ENCODE results near the gene RRP8.

Gene RRP8

GRCh38 chr11:6571434-6572008, 31.9 kb downstream of the RRP8 start:
- TF ChIP-seq CREB1 (IDR thresholded peaks at IDR 0.05; ENCODE audit: low read depth) (no peak), USF1 (IDR thresholded peaks at IDR 0.05) (no peak), NFIC (IDR thresholded peaks at IDR 0.05) (no peak), TEAD4 (IDR thresholded peaks at IDR 0.05) (no peak), FOXM1 (IDR thresholded peaks at IDR 0.05; ENCODE audit: borderline replicate concordance, low read depth) (no peak), CEBPB (IDR thresholded peaks at IDR 0.05) (no peak), ZBTB7A (IDR thresholded peaks at IDR 0.05; ENCODE audit: low read depth) (no peak), EP300 (IDR thresholded peaks at IDR 0.05; ENCODE audit: borderline replicate concordance) (no peak), TAF1 (IDR thresholded peaks at IDR 0.05; ENCODE audit: low read depth) (no peak)

GRCh38 chr11:6570691-6571427, 32.6 kb downstream of the RRP8 start:
- TF ChIP-seq TEAD4 (IDR thresholded peaks at IDR 0.05): no peak
- TF ChIP-seq CREB1 (IDR thresholded peaks at IDR 0.05; ENCODE audit: low read depth): no peak
- no peak for TF ChIP-seq TCF12 (IDR thresholded peaks at IDR 0.05; ENCODE audit: low read depth)
- TF ChIP-seq YY1 (IDR thresholded peaks at IDR 0.05; ENCODE audit: low read depth): no peak

GRCh38 chr11:6569706-6570105, 33.7 kb downstream of the RRP8 start:
- no peak for TF ChIP-seq YY1 (IDR thresholded peaks at IDR 0.05; ENCODE audit: low read depth)
- no peak for TF ChIP-seq TCF12 (IDR thresholded peaks at IDR 0.05; ENCODE audit: low read depth)
- no peak for TF ChIP-seq CREB1 (IDR thresholded peaks at IDR 0.05; ENCODE audit: low read depth)
- TF ChIP-seq RAD21 (IDR thresholded peaks at IDR 0.05; ENCODE audit: low read depth): no peak
- no peak for TF ChIP-seq NFIC (IDR thresholded peaks at IDR 0.05)
- no peak for TF ChIP-seq MAX (IDR thresholded peaks at IDR 0.05)
- TF ChIP-seq USF1 (IDR thresholded peaks at IDR 0.05): no peak
- TF ChIP-seq REST (IDR thresholded peaks at IDR 0.05; ENCODE audit: low read depth): no peak
- TF ChIP-seq EGR1 (IDR thresholded peaks at IDR 0.05): no peak
- TF ChIP-seq CEBPB (IDR thresholded peaks at IDR 0.05): no peak
- no peak for TF ChIP-seq EP300 (IDR thresholded peaks at IDR 0.05; ENCODE audit: borderline replicate concordance)
- no peak for TF ChIP-seq FOXM1 (IDR thresholded peaks at IDR 0.05; ENCODE audit: borderline replicate concordance, low read depth)
- TF ChIP-seq ZBTB7A (IDR thresholded peaks at IDR 0.05; ENCODE audit: low read depth): no peak
- no peak for TF ChIP-seq TEAD4 (IDR thresholded peaks at IDR 0.05)
- no peak for TF ChIP-seq TAF1 (IDR thresholded peaks at IDR 0.05; ENCODE audit: low read depth)

GRCh38 chr11:6568191-6568918, 35.1 kb downstream of the RRP8 start:
- TF ChIP-seq RAD21 (IDR thresholded peaks at IDR 0.05; ENCODE audit: low read depth) (no peak; the same call in 1 of the 2 replicates), YY1 (IDR thresholded peaks at IDR 0.05; ENCODE audit: low read depth) (no peak), TCF12 (IDR thresholded peaks at IDR 0.05; ENCODE audit: low read depth) (peak; percentile 69; the same call in 1 of the 2 replicates), MAX (IDR thresholded peaks at IDR 0.05) (peak; percentile 63), CEBPB (IDR thresholded peaks at IDR 0.05) (no peak), TEAD4 (IDR thresholded peaks at IDR 0.05) (0 out of 2 replicates have a peak, but pooled peaks have one; percentile 16), CREB1 (IDR thresholded peaks at IDR 0.05; ENCODE audit: low read depth) (no peak), TAF1 (IDR thresholded peaks at IDR 0.05; ENCODE audit: low read depth) (no peak), ZBTB7A (IDR thresholded peaks at IDR 0.05; ENCODE audit: low read depth) (no peak), EGR1 (IDR thresholded peaks at IDR 0.05) (no peak), REST (IDR thresholded peaks at IDR 0.05; ENCODE audit: low read depth) (no peak), FOXM1 (IDR thresholded peaks at IDR 0.05; ENCODE audit: borderline replicate concordance, low read depth) (no peak), NFIC (IDR thresholded peaks at IDR 0.05) (peak; percentile 97), USF1 (IDR thresholded peaks at IDR 0.05) (no peak), EP300 (IDR thresholded peaks at IDR 0.05; ENCODE audit: borderline replicate concordance) (peak; percentile 39; the same call in 1 of the 2 replicates)

All from Ishikawa (cell line).